ENCODE data around the gene CLEC3A.
A peak's percentile ranks its signal among the peaks of the same experiment; 100 is the strongest.
"Not testable (repeated sequence)": the region's sequence is repeated elsewhere in the genome, so short reads cannot be mapped to it uniquely, and the experiment has no call there.

CLEC3A gene, protein sequence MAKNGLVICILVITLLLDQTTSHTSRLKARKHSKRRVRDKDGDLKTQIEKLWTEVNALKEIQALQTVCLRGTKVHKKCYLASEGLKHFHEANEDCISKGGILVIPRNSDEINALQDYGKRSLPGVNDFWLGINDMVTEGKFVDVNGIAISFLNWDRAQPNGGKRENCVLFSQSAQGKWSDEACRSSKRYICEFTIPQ

GRCh38 chr16:78022347-78023060 is at the start of gene CLEC3A:
TSS of gene CLEC3A (plus strand) at chr16:78022548. CDS start at chr16:78022627, 79 bp downstream.
- DNase-seq: no peak

DNA sequence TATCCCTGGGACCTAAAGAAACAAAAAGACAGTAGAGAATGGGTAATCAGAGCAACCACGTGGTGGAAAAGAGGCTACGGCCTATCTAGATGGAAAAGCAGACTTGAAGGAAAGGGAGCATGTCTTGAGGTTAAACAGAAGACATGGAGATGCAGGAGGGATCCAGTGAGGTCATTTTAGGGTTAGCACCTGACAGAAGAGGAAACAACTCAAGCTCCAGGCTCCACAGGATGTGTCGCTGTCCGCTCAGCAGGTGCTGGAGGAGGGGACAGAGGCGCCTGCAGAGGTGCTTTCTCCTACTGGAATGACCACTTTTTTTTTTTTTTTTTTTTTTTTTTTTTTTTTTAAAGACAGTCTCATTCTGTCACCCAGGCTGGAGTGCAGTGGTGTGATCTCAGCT is 47.5 kb upstream of the CLEC3A start:
- no peak for DNase-seq

DNA sequence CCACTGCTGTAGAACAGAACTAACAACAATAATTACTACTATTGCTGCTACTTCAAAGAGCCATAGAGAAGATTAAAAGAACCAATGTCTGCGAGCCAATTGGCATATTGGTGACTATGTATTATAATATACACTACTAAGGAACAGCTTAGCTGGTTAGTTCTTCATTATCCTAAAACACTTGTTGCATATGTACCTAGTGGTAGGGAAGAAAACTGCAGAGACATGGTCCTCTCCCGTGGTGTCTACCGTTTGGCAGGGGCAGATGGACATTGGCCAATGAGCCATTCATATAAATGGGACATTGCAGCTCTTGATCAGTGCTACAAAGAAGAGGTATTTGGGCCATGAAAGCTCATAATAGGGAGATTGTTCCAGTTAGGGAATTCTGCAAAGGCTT is 46.4 kb upstream of the CLEC3A start:
- no peak for DNase-seq

DNA sequence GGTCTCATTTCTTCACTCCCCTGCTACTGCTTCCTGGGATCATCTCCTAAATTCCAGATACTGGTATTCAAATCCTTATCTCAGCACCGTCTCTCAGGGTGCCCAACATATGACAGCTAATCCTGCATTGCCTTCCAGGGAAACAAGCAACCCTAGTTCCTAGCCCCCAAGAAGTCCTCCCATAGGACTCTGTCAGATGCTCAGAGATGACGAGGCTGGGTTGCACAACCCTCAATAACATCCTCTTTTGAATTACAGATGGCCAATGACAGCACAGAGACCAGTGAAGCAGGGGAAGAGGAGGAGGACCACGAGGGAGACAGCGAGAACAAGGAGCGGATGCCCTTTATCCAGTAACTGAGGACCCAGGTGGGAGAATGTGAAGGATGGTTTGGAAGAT is 45.0 kb upstream of the CLEC3A start:
- DNase-seq: no peak

GRCh38 chr16:77985111-77985510 is 37.2 kb upstream of the CLEC3A start:
- DNase-seq: no peak

DNA sequence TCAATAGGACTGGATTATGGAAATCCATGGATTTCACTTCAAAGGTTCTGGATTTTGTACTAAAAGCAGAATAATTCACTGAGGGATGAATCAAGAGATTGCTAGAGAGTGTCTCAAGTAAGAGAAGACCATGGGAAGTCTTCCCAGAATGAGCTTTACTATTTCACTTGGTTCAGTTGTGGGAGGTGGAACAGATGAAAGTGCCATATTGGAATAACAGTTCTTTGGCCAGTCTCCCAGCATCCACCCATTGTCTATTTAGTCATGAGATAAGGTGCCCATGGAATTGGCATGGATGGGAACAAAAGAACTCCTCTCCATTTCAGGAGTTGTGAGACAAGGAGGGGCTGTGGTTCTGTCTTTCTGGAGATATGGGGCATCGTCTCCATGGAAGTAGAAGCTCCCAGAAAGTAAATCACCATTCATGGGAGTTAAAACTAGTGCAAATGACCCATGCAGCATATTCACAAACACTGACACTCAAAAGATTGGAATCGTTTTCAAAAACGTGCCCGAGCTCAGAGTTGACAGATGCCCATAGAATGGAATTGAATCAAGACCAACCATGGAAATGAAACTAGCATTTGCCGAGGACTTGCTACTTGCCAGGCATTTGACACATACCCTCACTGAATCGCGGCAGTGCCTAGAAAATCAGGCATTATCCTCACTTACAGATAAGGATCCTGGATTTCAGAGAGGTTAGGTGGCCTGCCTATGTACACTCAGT is 36.2 kb upstream of the CLEC3A start:
- no peak for DNase-seq

DNA sequence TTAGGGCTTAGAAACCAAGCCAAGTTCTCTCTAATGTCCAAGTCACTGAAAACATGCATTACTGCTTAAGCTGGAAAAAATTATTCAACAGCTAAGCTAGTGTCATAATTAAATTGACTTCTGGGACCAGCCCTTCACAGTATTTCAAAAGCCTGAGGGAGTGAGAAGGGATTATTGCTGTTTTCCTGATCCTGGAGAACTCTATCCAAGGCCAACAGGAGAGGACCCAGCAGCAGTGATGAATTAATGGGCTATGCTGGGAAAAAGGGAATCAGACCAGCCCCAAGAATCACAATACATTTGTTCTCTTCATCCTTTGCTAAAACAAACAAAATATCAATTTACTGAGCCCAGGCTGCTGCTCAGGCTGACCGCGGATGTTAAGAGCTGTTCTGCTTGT is 34.5 kb upstream of the CLEC3A start:
- no peak for DNase-seq

GRCh38 chr16:77989846-77990245 is 32.5 kb upstream of the CLEC3A start:
- DNase-seq: no peak

- DNase-seq: no peak
Observed at GRCh38 chr16:77991701-77992100, 30.6 kb upstream of the CLEC3A start.

DNA sequence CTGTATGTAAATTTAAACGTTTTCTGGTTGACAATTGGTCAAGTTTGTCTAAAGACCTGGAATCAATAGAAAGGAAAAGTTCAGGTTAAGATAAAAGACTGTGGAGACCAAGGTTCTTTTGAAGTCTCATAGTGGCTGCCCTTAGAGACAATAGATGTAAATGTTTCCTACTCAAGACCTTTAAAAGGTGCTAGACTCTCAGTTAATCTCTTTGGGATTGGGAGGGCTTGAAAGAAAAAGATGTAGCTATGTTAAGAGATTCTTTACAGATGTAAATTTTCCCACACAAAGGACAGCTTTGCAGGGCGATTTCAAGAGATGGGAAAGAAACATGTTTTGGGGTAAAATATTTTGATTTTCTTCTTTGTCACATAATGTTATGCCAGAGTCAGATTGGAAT is 30.0 kb upstream of the CLEC3A start:
- not testable (repeated sequence) for DNase-seq

- no peak for DNase-seq
Observed at GRCh38 chr16:77993111-77993985, 29.0 kb upstream of the CLEC3A start.

GRCh38 chr16:77995843-77996455 is 26.4 kb upstream of the CLEC3A start:
- DNase-seq: no peak

- no peak for DNase-seq
Observed at GRCh38 chr16:77998350-77999023, 23.9 kb upstream of the CLEC3A start.

DNA sequence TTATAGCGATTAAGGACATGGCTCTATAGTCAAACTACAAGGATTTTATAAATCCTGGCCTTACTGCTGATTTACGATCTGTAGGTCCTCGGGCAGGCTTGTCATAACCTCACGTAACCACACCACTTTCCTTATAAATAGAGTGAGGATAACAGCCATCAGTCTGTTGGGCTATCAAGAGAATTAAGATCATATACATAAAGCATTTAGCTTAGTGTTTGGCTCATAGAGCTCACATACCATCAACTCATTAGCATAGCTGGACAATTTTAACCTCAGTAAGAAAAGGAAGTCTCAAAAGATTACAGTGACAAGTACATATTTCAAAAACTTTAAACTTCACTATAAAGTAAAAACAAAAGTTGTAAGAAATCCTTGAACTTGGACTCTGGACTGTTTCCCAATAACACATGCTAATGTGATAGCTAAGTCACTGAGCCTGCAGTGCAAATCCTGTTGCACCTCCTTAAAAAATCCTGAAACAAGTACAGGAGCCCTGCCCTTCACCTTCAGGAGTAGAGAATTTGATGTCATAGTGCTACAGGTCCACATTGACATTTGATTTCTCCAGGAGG is 20.8 kb upstream of the CLEC3A start:
- no peak for DNase-seq

GRCh38 chr16:78002915-78003538 is 19.3 kb upstream of the CLEC3A start:
- peak; percentile 67 for DNase-seq

DNA sequence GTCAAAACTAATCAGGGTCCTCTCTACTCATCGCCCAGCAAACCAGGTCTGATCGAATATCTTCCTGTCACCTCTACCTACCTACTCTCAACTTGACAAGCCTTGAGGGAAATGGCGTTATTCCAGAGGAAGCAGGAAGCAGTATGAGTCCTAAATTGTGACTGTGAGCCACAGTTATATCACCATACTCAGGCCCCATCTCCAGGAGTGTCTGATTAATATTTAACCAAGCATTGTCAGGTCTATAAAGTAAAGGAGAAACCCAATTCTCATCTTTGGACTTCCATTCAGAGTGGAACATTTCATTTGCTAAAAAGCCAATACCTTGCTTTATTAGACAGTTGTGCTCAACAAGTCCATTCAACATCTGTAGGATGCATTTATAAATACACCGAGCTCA is 17.8 kb upstream of the CLEC3A start:
- no peak for DNase-seq

DNA sequence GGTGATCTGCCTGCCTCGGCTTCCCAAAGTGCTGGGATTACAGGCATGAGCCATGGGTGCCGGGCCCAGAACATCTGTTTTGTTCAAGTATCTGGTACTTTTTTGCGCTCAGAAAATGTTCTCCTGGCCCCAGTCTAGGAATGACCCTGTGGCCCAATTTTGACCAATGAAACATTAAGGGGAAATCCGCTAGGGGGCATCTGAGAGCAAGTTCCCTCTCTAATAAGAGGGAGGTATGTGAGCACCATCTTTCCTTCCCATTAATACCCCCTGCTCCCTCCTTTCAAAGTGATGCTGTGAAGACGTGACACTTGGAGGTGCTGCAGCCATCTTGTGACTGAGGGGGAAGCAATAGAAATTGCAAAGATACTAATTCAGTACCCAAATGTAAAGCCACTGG is 16.5 kb upstream of the CLEC3A start:
- DNase-seq: no peak

- no peak for DNase-seq
Observed at GRCh38 chr16:78007121-78007520, 15.2 kb upstream of the CLEC3A start.

DNA sequence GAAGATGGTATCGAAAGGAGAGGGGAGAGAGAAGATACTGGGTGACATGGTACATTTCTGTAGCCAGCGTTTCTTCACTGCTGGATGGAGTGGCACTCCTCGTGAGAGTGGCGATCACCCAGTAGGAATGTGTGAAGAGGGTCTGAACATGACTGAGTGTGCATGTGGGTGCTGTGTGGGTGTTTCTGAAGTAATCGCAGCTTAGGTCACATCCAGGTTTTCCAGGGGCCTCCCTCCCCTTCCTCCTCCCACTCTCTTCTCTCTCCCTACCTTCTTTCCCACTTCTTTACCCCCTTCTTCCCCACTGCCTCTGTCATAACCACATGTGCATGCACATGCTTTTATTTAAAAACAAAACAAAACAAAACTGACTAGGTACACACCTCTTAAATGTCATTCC is 1.8 kb downstream of the CLEC3A start:
- DNase-seq: no peak

GRCh38 chr16:78025631-78026030 is 3.3 kb downstream of the CLEC3A start:
- no peak for DNase-seq

DNA sequence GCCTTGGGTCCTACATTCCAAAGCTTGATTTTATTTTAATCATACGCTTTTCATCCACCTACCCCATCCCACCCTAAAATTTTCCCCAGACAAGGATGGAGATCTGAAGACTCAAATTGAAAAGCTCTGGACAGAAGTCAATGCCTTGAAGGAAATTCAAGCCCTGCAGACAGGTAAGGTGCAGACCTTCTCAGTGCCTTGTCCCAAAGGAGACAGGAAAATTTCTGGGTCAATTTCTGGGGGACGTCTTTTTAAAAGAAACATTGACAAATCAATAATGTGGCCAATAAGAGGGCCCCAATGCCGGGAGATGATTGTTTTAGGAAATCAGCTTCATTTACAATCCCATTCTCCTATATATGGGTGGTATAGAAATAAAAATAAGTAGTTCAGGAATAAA is 5.7 kb downstream of the CLEC3A start:
- DNase-seq: no peak

Measured in CD4-positive, alpha-beta T cell treated with Interleukin-17A for 1 hour (primary cell).